Measurements from ENCODE around the gene SEMA6D. TPM values are rescaled to one million over a fixed set of nuclear protein-coding genes. Genes with fewer than 3 reads are reported as not detected.

The SEMA6D gene
- total and polyA plus RNA-seq, 10 of the 15 experiments (the other 5 are each of a cell fraction or from before 2014, with no cell fraction given) = 0.01 to 0.52 (median 0.09) TPM; not detected in 6

- no TSS peak for BruUV-seq (replicated peaks)
- no peak for FAIRE-seq
- Histone ChIP-seq H3K9ac (ENCODE audit: control insufficient read depth, insufficient read depth, low read length) (no peak overlapping the region), H3K4me1 (ENCODE audit: control insufficient read depth, insufficient read depth, low read length) (peaks cover 13% of the 10 kb centered on the region), H3K4me3 (no peak overlapping the region), H3K27me3 (replicated peaks in 1 of 2; ENCODE audit: control insufficient read depth in 2 of 2, insufficient read depth in 2 of 2, low read length in 1 of 2) (no peaks in the 10 kb centered on the region), H3K79me2 (ENCODE audit: control insufficient read depth, insufficient read depth, low read length) (no peaks in the 10 kb centered on the region), H3K36me3 (ENCODE audit: control insufficient read depth in 2 of 2, insufficient read depth in 2 of 2, low read length in 1 of 2) (no peaks in the 10 kb centered on the region), H3K9me3 (replicated peaks; ENCODE audit: control insufficient read depth, insufficient read depth, low read length) (no peaks in the 10 kb centered on the region; the same call in 2 of the 3 replicates), H2AFZ (ENCODE audit: control insufficient read depth, low read depth, low read length) (no peak overlapping the region), H3K4me2 (ENCODE audit: control insufficient read depth, insufficient read depth) (no peak overlapping the region), H3K27ac (ENCODE audit: control insufficient read depth, insufficient read depth) (no peak overlapping the region), H4K20me1 (ENCODE audit: control insufficient read depth, insufficient read depth) (no peaks in the 10 kb centered on the region)
- ChIA-PET POLR2A (no interaction called here), RAD21 (ENCODE audit: unreplicated experiment) (no interaction called here), CTCF (no interaction called here), SMC1A (ENCODE audit: uncharacterized antibody, unreplicated experiment) (no interaction called here)
- intact Hi-C loops (cut with micrococcal nuclease; ENCODE audit: unreplicated experiment) (no loop called here), in situ Hi-C loops (cut with MboI) (no loop called here)
- TF ChIP-seq NFXL1 (IDR thresholded peaks at IDR 0.05; ENCODE audit: borderline replicate concordance) (no peak), EGR1 (IDR thresholded peaks at IDR 0.05; ENCODE audit: borderline replicate concordance in 1 of 2, low read depth in 2 of 2, low read length in 2 of 2) (no peak), ZBTB4 (CRISPR knock-in tag; IDR thresholded peaks at IDR 0.05) (no peak), KLF5 (IDR thresholded peaks at IDR 0.05; ENCODE audit: partially characterized antibody) (no peak), MEF2B (IDR thresholded peaks at IDR 0.05; ENCODE audit: partially characterized antibody, poor library complexity, severe bottlenecking) (no peak), WRNIP1 (IDR thresholded peaks at IDR 0.05; ENCODE audit: borderline replicate concordance, low read depth, low read length) (no peak), NR2C1 (IDR thresholded peaks at IDR 0.05) (no peak), CBFB (IDR thresholded peaks at IDR 0.05; ENCODE audit: low read depth) (no peak), RAD21 (IDR thresholded peaks at IDR 0.05; ENCODE audit: insufficient read depth, low read depth, low read length) (no peak), TCF12 (IDR thresholded peaks at IDR 0.05; ENCODE audit: low read depth, low read length) (no peak), SIX5 (IDR thresholded peaks at IDR 0.05; ENCODE audit: low read depth, low read length, severe bottlenecking) (no peak), EZH2 (IDR thresholded peaks at IDR 0.05; ENCODE audit: borderline replicate concordance, control insufficient read depth, low read depth, low read length) (no peak), TCF3 (IDR thresholded peaks at IDR 0.05; ENCODE audit: borderline replicate concordance, insufficient read depth, low read depth, low read length) (no peak)
- no peak for DNase-seq (ENCODE audit: low read depth, low spot score)
- WGBS (ENCODE audit: insufficient coverage, insufficient replicate concordance, low lambda C conversion rate, missing lambda C conversion rate) = 41% methylated on average over 5 of the region's 5 CpGs
- ATAC-seq = no peak
Measured at GRCh38 chr15:47817969-47818548, 100.8 kb downstream of the SEMA6D start.
